WTC11 (cell line): ENCODE data around the gene BACE2. TPM values are rescaled to one million over a fixed set of nuclear protein-coding genes. Genes with fewer than 3 reads are reported as not detected.
A peak's percentile ranks its signal among the peaks of the same experiment; 100 is the strongest.

Source experiments
- ATAC-seq: fragments of 200-7000 bp; cut with Tn5 transposase; 2 replicates; pipeline ENCODE4 v1.10.0; 2021; ENCODE audit warnings: mild to moderate bottlenecking, moderate library complexity
- CTCF ChIA-PET: fragments of 300-600 bp; sonication (Branson Sonifier 250); formaldehyde crosslinking; loops from one replicate; lab custom pipeline; 2021; ENCODE audit warnings: antibody characterized with exemption; lab: Charles Lee
- POLR2A ChIA-PET: fragments of 350-600 bp; sonication (Branson Sonifier 250); formaldehyde crosslinking; loops from one replicate; lab custom pipeline; 2021; ENCODE audit warnings: antibody characterized with exemption; lab: Charles Lee
- DNase-seq: peaks from one replicate; pipeline ENCODE4 v3.0.0; 2021; ENCODE audit warnings: low spot score
- H3K27ac Mint-ChIP-seq: 2 replicates; pipeline ENCODE4 v1.8.0; 2021; ENCODE audit warnings: mixed read lengths
- H3K27me3 Mint-ChIP-seq: 2 replicates; pipeline ENCODE4 v1.8.0; 2021; ENCODE audit warnings: low read depth, mild to moderate bottlenecking, moderate library complexity, mixed read lengths
- H3K36me3 Mint-ChIP-seq: 2 replicates; pipeline ENCODE4 v1.8.0; 2021; ENCODE audit warnings: mixed read lengths
- H3K4me1 Mint-ChIP-seq: 2 replicates; pipeline ENCODE4 v1.8.0; 2022; ENCODE audit warnings: mixed read lengths
- H3K4me3 Mint-ChIP-seq: 2 replicates; pipeline ENCODE4 v1.8.0; 2021; ENCODE audit warnings: mild to moderate bottlenecking, moderate library complexity, mixed read lengths
- H3K9me3 Mint-ChIP-seq: 2 replicates; pipeline ENCODE4 v1.8.0; 2021; ENCODE audit warnings: mixed read lengths
- CREM ChIP-seq: sonication (generic); formaldehyde crosslinking; IDR thresholded peaks from 2 replicates; pipeline ENCODE4 v1.8.1; 2022; ENCODE audit warnings: mild to moderate bottlenecking, missing genetic modification reagents, moderate library complexity
- ELF4 ChIP-seq: sonication (generic); formaldehyde crosslinking; IDR thresholded peaks from 2 replicates; pipeline ENCODE4 v1.8.1; 2022; ENCODE audit warnings: low read depth, mild to moderate bottlenecking, moderate library complexity, missing genetic modification reagents
- ETV6 ChIP-seq: sonication (generic); formaldehyde crosslinking; IDR thresholded peaks from 2 replicates; pipeline ENCODE4 v1.8.1; 2022; ENCODE audit warnings: mild to moderate bottlenecking, missing genetic modification reagents
- FOXK1 ChIP-seq: sonication (generic); formaldehyde crosslinking; IDR thresholded peaks from 2 replicates; pipeline ENCODE4 v1.8.0; 2022; ENCODE audit warnings: mild to moderate bottlenecking, moderate library complexity, missing genetic modification reagents
- GTF2I ChIP-seq: fragments of 250-450 bp; sonication (Bioruptor Pico); conservative IDR thresholded peaks from 2 replicates; pipeline ENCODE4 v1.4.0; 2021; ENCODE audit warnings: mild to moderate bottlenecking
- IRF2 ChIP-seq: sonication (generic); formaldehyde crosslinking; IDR thresholded peaks from 2 replicates; pipeline ENCODE4 v1.8.0; 2022; ENCODE audit warnings: low read depth, missing genetic modification reagents, borderline replicate concordance
- JAZF1 ChIP-seq: fragments of 250-450 bp; sonication (Bioruptor Pico); IDR thresholded peaks from 2 replicates; pipeline ENCODE4 v1.9.0; 2021; ENCODE audit warnings: moderate library complexity, mild to moderate bottlenecking, inconsistent platforms
- JUN ChIP-seq: sonication (generic); formaldehyde crosslinking; IDR thresholded peaks from 2 replicates; pipeline ENCODE4 v1.8.0; 2023; ENCODE audit warnings: mild to moderate bottlenecking, missing genetic modification reagents
- MYBL2 ChIP-seq: sonication (generic); formaldehyde crosslinking; IDR thresholded peaks from 2 replicates; pipeline ENCODE4 v1.8.1; 2023; ENCODE audit warnings: mild to moderate bottlenecking, moderate library complexity, missing genetic modification reagents
- SOX15 ChIP-seq: fragments of 250-450 bp; sonication (Bioruptor Pico); IDR thresholded peaks from 2 replicates; pipeline ENCODE4 v1.9.0; 2021; ENCODE audit warnings: mild to moderate bottlenecking
- ZNF317 ChIP-seq: sonication (generic); formaldehyde crosslinking; IDR thresholded peaks from 2 replicates; pipeline ENCODE4 v1.8.1; 2023; ENCODE audit warnings: low read depth, mild to moderate bottlenecking, moderate library complexity, missing genetic modification reagents, borderline replicate concordance
- total RNA-seq: library from RNA; stranded (reverse); gene quantifications from 3 replicates; pipeline ENCODE4 v1.2.3, GENCODE V29; 2021
- TF ChIP-seq, protein P1 (sequence below): sonication (generic); formaldehyde crosslinking; IDR thresholded peaks from 2 replicates; pipeline ENCODE4 v1.8.0; 2022; ENCODE audit warnings: missing genetic modification reagents
- TF ChIP-seq, protein P2 (sequence below): sonication (generic); formaldehyde crosslinking; IDR thresholded peaks from 2 replicates; pipeline ENCODE4 v1.8.1; 2023; ENCODE audit warnings: mild to moderate bottlenecking, missing genetic modification reagents, moderate library complexity
- TF ChIP-seq, protein P3 (sequence below): sonication (generic); formaldehyde crosslinking; IDR thresholded peaks from 2 replicates; pipeline ENCODE4 v1.8.0; 2022; ENCODE audit warnings: mild to moderate bottlenecking, missing genetic modification reagents
- TF ChIP-seq, protein P4 (sequence below): fragments of 250-450 bp; sonication (Bioruptor Pico); IDR thresholded peaks from 2 replicates; pipeline ENCODE4 v1.9.0; 2021; ENCODE audit warnings: mild to moderate bottlenecking, borderline replicate concordance
- TF ChIP-seq, protein P5 (sequence below): fragments of 250-450 bp; sonication (Bioruptor Pico); conservative IDR thresholded peaks from 2 replicates; pipeline ENCODE4 v1.9.0; 2021; ENCODE audit warnings: mild to moderate bottlenecking
- TF ChIP-seq, protein P6 (sequence below): sonication (generic); formaldehyde crosslinking; IDR thresholded peaks from 2 replicates; pipeline ENCODE4 v1.8.1; 2023; ENCODE audit warnings: mild to moderate bottlenecking, missing genetic modification reagents, moderate library complexity

BACE2 gene
- total RNA-seq, 1 experiment from 2014 or later, result 9.8 TPM

DNA sequence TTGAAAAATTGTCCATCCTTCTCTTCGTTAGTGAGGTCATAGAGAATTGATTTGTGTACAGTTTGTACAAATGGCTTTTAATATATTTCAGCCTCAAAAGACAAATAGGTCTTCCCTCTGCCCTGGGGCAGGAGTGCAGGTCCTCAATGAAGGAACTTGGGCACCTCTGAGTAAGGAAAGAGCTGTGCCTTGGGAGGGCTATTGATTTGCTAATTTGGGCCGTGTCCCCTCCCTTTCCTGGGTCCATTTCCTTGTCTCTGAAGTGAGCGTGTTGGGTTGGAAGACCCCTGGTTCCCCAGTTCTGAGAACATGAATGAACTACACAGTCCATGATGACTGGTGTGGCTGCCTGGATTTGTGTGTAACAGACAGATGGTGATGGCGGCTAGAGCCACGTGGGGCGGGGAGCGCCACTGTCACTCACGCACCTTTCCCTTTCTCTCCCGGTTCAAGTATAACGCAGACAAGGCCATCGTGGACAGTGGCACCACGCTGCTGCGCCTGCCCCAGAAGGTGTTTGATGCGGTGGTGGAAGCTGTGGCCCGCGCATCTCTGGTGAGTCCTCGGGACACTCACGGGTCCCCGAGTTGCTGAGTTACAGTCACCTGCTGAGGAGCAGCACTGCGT is 77.7 kb downstream of the BACE2 start:
- CTCF ChIA-PET, result interaction anchor here (1.5 to 1.7 kb wide), 2 partner anchors 38 to 166 kb away, joined by 4 to 5 read pairs; no protein-coding TSS in a partner anchor
- H3K4me1 Mint-ChIP-seq, result peaks cover 22% of the 10 kb centered on the region
- no peak for DNase-seq

DNA sequence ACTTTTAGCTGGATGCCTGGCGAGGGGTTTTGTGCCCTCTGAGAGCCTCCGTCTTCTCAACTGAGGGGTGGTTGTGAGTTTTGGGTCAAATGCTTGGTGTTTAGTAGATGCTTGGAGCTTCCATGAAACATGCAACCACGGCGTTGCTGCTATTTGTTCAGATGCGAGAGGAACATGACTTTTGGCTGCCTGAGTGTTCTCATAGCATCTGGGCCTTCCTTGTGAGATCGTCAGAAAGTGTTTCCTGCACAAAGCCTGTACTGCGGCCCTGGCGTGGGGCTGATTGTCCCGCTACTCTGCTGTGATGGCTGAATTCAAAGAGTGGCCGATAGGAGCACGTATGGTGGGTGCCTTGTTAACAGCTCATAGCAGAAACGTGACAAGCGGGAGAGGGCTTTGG is 78.8 kb downstream of the BACE2 start:
- H3K36me3 Mint-ChIP-seq, result peaks cover 10% of the 10 kb centered on the region
- no peak for TF ChIP-seq SOX15
- no peak for TF ChIP-seq IRF2
- TF ChIP-seq, protein P1, sequence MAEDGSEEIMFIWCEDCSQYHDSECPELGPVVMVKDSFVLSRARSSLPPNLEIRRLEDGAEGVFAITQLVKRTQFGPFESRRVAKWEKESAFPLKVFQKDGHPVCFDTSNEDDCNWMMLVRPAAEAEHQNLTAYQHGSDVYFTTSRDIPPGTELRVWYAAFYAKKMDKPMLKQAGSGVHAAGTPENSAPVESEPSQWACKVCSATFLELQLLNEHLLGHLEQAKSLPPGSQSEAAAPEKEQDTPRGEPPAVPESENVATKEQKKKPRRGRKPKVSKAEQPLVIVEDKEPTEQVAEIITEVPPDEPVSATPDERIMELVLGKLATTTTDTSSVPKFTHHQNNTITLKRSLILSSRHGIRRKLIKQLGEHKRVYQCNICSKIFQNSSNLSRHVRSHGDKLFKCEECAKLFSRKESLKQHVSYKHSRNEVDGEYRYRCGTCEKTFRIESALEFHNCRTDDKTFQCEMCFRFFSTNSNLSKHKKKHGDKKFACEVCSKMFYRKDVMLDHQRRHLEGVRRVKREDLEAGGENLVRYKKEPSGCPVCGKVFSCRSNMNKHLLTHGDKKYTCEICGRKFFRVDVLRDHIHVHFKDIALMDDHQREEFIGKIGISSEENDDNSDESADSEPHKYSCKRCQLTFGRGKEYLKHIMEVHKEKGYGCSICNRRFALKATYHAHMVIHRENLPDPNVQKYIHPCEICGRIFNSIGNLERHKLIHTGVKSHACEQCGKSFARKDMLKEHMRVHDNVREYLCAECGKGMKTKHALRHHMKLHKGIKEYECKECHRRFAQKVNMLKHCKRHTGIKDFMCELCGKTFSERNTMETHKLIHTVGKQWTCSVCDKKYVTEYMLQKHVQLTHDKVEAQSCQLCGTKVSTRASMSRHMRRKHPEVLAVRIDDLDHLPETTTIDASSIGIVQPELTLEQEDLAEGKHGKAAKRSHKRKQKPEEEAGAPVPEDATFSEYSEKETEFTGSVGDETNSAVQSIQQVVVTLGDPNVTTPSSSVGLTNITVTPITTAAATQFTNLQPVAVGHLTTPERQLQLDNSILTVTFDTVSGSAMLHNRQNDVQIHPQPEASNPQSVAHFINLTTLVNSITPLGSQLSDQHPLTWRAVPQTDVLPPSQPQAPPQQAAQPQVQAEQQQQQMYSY, result no peak
- TF ChIP-seq, protein P2, sequence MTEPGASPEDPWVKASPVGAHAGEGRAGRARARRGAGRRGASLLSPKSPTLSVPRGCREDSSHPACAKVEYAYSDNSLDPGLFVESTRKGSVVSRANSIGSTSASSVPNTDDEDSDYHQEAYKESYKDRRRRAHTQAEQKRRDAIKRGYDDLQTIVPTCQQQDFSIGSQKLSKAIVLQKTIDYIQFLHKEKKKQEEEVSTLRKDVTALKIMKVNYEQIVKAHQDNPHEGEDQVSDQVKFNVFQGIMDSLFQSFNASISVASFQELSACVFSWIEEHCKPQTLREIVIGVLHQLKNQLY (CRISPR knock-in tag), result no peak
- TF ChIP-seq JAZF1 (CRISPR knock-in tag), result no peak
- TF ChIP-seq MYBL2 (CRISPR knock-in tag), result no peak
- TF ChIP-seq JUN (CRISPR knock-in tag), result no peak
- TF ChIP-seq, protein P3, sequence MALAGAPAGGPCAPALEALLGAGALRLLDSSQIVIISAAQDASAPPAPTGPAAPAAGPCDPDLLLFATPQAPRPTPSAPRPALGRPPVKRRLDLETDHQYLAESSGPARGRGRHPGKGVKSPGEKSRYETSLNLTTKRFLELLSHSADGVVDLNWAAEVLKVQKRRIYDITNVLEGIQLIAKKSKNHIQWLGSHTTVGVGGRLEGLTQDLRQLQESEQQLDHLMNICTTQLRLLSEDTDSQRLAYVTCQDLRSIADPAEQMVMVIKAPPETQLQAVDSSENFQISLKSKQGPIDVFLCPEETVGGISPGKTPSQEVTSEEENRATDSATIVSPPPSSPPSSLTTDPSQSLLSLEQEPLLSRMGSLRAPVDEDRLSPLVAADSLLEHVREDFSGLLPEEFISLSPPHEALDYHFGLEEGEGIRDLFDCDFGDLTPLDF (CRISPR knock-in tag), result no peak
- no peak for TF ChIP-seq ELF4 (CRISPR knock-in tag)
- TF ChIP-seq, protein P4, sequence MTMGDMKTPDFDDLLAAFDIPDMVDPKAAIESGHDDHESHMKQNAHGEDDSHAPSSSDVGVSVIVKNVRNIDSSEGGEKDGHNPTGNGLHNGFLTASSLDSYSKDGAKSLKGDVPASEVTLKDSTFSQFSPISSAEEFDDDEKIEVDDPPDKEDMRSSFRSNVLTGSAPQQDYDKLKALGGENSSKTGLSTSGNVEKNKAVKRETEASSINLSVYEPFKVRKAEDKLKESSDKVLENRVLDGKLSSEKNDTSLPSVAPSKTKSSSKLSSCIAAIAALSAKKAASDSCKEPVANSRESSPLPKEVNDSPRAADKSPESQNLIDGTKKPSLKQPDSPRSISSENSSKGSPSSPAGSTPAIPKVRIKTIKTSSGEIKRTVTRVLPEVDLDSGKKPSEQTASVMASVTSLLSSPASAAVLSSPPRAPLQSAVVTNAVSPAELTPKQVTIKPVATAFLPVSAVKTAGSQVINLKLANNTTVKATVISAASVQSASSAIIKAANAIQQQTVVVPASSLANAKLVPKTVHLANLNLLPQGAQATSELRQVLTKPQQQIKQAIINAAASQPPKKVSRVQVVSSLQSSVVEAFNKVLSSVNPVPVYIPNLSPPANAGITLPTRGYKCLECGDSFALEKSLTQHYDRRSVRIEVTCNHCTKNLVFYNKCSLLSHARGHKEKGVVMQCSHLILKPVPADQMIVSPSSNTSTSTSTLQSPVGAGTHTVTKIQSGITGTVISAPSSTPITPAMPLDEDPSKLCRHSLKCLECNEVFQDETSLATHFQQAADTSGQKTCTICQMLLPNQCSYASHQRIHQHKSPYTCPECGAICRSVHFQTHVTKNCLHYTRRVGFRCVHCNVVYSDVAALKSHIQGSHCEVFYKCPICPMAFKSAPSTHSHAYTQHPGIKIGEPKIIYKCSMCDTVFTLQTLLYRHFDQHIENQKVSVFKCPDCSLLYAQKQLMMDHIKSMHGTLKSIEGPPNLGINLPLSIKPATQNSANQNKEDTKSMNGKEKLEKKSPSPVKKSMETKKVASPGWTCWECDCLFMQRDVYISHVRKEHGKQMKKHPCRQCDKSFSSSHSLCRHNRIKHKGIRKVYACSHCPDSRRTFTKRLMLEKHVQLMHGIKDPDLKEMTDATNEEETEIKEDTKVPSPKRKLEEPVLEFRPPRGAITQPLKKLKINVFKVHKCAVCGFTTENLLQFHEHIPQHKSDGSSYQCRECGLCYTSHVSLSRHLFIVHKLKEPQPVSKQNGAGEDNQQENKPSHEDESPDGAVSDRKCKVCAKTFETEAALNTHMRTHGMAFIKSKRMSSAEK, result no peak
- peaks cover 22% of the 10 kb centered on the region for H3K4me1 Mint-ChIP-seq
- ChIA-PET POLR2A (no interaction called here), CTCF (interaction anchor here (1.5 to 1.7 kb wide), 2 partner anchors 36 to 165 kb away, joined by 4 to 5 read pairs; no protein-coding TSS in a partner anchor)
- H3K9me3 Mint-ChIP-seq, result no peaks in the 10 kb centered on the region
- ATAC-seq (no peak), DNase-seq (no peak)
- no peaks in the 10 kb centered on the region; the same call in 1 of the 2 replicates for H3K27me3 Mint-ChIP-seq
- H3K27ac Mint-ChIP-seq, result no peak overlapping the region
- H3K4me3 Mint-ChIP-seq, result no peak overlapping the region

More for the DNA sequence above, 77.7 kb downstream of the BACE2 start:
- peak; percentile 36; the same call in 1 of the 2 replicates for ATAC-seq
- H3K9me3 Mint-ChIP-seq, result no peaks in the 10 kb centered on the region
- TF ChIP-seq CREM (CRISPR knock-in tag) (no peak), ETV6 (no peak), FOXK1 (CRISPR knock-in tag) (no peak), ZNF317 (CRISPR knock-in tag) (no peak), GTF2I (CRISPR knock-in tag) (no peak)
- TF ChIP-seq, protein P5, sequence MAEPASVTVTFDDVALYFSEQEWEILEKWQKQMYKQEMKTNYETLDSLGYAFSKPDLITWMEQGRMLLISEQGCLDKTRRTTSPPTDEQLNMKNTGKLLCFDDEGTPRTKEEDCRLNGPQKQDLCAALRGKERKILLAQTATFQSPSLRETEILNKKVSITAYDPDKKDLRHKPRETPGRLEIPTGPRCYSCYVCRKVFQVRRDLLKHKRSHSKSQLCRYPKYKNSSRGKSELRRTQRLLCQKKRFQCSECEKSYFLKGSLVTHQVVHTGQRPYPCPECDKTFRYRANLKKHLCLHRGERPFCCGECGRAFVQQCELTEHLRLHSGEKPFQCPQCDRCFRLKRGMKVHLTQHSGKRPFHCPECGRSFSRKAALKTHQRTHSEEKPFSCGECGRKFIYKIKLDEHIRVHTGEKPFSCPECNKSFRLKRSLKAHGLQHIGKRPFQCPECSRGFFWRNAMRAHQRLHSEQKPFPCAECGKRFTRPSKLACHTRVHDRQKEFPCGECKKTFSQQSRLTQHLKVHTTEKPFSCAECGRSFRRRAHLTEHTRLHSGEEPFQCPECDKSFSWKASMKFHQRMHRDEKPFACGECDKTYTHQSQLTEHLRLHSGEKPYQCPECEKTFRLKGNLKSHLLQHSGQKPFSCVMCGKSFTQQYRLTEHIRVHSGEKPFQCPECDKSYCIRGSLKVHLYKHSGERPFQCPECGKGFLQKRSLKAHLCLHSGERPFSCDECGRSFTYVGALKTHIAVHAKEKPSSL, result no peak
- TF ChIP-seq, protein P6, sequence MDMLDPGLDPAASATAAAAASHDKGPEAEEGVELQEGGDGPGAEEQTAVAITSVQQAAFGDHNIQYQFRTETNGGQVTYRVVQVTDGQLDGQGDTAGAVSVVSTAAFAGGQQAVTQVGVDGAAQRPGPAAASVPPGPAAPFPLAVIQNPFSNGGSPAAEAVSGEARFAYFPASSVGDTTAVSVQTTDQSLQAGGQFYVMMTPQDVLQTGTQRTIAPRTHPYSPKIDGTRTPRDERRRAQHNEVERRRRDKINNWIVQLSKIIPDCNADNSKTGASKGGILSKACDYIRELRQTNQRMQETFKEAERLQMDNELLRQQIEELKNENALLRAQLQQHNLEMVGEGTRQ, result no peak
- H3K36me3 Mint-ChIP-seq, result peaks cover 4% of the 10 kb centered on the region
- H3K27me3 Mint-ChIP-seq, result no peaks in the 10 kb centered on the region; the same call in 1 of the 2 replicates
- POLR2A ChIA-PET, result no interaction called here
- H3K4me3 Mint-ChIP-seq, result no peak overlapping the region
- no peak overlapping the region for H3K27ac Mint-ChIP-seq
